ENCODE results near the gene CASP4.

DNA sequence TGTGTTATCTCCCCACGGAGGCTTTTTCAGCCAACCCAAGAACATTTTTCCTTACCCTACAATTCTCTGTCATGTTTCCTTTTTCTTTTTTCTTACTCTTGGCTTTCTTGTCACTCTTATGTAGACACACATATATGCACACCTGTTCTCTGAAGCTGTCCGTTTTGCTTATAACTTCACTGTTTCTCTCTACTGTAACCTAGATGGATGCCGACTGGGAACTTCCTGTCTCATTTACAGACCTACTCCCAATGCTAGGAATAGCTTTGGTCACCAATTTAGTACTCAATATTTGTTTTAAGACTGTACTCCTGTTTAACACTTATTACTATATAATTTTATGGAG is 60.2 kb downstream of the CASP4 start:
- TF ChIP-seq POLR2A (IDR thresholded peaks at IDR 0.05; ENCODE audit: low read length) (no peak), GATA1 (IDR thresholded peaks at IDR 0.05; ENCODE audit: low read depth, low read length) (no peak)
